ENCODE results near the gene C5orf24. TPM values are rescaled to one million over a fixed set of nuclear protein-coding genes. Genes with fewer than 3 reads are reported as not detected.
A peak's percentile ranks its signal among the peaks of the same experiment; 100 is the strongest.

The C5orf24 gene
- total RNA-seq, result 10 to 100 TPM; 45.3 to 93.8 (median 58.3) TPM

DNA sequence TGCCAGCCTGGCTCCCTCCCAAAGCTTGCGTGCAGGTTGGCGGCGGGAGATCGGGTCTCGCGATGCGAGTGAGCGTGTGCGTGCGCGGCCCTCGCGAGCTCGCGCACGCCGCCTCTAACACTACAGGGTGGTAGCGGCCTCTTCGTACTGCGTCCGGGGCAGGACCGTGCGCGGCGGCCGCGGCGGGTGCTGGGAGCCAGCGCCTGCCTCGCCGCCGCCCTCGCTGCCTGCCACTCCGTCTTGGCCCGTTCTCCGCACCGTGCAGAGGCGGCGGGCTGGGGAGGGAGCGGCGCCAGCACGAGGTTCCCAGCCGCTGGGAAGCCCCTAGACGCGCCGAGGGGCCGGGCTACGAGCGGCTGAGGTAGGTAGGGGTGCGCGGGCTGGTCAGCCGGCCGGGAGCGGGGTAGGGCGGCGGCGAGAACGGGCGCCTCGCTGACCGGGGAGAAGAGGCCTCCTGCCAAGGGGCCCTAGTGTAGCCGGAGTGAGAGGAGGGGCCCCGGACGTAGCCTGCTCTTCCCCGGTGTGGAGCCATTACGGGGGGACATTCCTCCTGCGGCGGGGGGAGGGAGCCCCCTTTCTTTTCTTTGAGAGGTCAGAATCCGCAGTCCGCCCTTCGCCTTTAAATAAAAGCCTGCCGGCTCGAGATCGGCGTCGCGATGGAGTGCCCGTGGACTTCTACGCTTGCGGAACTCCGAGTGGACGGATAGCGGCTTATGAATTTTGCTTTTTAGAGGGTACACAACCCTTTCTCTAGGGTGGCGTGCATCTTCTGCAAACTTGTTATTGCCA lies at the start of gene C5orf24:
Gene C5orf24 (plus strand): TSS at position 117 of the 789 bp plus-strand sequence. CDS start 8,933 bp downstream, outside the sequence.
- peak; percentile 93 to 96 for DNase-seq
- Histone ChIP-seq H3K27me3 (no peaks in the 10 kb centered on the region), H3K36me3 (no peaks in the 10 kb centered on the region), H3K27ac (peak within 1 kb of the TSS; percentile 93 to 97), H3K4me1 (peaks cover 9 to 12% of the 10 kb centered on the region in 2 donors), H3K4me3 (peak within 1 kb of the TSS; percentile 82 to 85), H3K9me3 (no peaks in the 10 kb centered on the region)
- TF ChIP-seq, protein P1, sequence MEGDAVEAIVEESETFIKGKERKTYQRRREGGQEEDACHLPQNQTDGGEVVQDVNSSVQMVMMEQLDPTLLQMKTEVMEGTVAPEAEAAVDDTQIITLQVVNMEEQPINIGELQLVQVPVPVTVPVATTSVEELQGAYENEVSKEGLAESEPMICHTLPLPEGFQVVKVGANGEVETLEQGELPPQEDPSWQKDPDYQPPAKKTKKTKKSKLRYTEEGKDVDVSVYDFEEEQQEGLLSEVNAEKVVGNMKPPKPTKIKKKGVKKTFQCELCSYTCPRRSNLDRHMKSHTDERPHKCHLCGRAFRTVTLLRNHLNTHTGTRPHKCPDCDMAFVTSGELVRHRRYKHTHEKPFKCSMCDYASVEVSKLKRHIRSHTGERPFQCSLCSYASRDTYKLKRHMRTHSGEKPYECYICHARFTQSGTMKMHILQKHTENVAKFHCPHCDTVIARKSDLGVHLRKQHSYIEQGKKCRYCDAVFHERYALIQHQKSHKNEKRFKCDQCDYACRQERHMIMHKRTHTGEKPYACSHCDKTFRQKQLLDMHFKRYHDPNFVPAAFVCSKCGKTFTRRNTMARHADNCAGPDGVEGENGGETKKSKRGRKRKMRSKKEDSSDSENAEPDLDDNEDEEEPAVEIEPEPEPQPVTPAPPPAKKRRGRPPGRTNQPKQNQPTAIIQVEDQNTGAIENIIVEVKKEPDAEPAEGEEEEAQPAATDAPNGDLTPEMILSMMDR (IDR thresholded peaks at IDR 0.05), result peak in 2 of 4 experiments; percentile 14 to 23
- peak; percentile 95 to 99 for TF ChIP-seq POLR2A (IDR thresholded peaks at IDR 0.05)
- intact Hi-C loops (cut with DNase I; ENCODE audit: low total_unique reads), result no loop called here

DNA sequence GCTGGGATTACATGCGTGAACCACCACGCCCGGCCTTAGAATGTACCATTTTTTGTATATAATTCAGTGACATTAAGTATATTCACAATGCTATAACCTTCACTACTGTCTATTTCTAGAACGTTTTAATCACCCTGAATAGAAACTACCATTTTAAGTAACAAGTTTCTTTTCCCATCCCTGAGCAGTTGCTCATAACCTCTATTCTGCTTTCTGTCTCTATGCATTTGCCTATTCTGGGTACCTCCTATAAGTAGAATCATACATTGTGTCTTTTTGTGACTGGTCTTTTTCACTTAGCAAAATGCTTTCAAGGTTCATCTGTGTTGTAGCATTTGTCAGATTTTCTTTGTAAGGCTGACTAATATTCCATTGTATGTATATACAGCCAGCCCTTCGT lies 47.3 kb upstream of the C5orf24 start:
- no peak overlapping the region for H3K4me3 ChIP-seq
- no peaks in the 10 kb centered on the region for H3K4me1 ChIP-seq
- H3K27me3 ChIP-seq, result no peaks in the 10 kb centered on the region
- TF ChIP-seq, protein P1 (IDR thresholded peaks at IDR 0.05), result no peak
- no peak for TF ChIP-seq POLR2A (IDR thresholded peaks at IDR 0.05)
- no peaks in the 10 kb centered on the region for H3K36me3 ChIP-seq
- no peaks in the 10 kb centered on the region for H3K9me3 ChIP-seq
- intact Hi-C loops (cut with DNase I; ENCODE audit: low total_unique reads), result no loop called here
- no peak for DNase-seq
- no peak overlapping the region for H3K27ac ChIP-seq

DNA sequence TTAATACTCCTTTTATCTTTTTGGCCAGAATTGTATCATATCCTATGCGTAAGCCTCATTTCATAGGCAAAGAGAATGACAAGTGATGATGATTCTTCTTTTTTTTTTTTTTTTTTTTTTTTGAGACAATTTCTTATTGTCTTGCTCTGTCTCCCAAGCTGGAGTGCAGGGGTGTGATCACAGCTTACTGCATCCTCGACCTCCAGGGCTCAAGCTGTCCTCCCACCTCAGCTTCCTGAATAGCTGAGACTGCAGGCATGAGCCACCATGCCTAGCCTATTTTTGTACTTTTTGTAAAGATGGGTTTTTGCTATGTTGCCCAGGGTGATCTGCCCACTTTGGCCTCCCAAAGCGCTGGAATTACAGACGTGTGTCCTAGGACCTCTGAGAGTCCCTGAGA lies 41.9 kb upstream of the C5orf24 start:
- H3K4me1 ChIP-seq, result no peaks in the 10 kb centered on the region
- no peaks in the 10 kb centered on the region for H3K36me3 ChIP-seq

GRCh38 chr5:134813407-134813806 lies 32.4 kb upstream of the C5orf24 start:
- intact Hi-C loops (cut with DNase I; ENCODE audit: low total_unique reads), result no loop called here
- Histone ChIP-seq H3K9me3 (no peaks in the 10 kb centered on the region), H3K36me3 (no peaks in the 10 kb centered on the region), H3K4me3 (no peak overlapping the region), H3K4me1 (no peaks in the 10 kb centered on the region), H3K27ac (no peak overlapping the region), H3K27me3 (no peaks in the 10 kb centered on the region)
- TF ChIP-seq POLR2A (IDR thresholded peaks at IDR 0.05), result no peak
- TF ChIP-seq, protein P1 (IDR thresholded peaks at IDR 0.05), result no peak
- no peak for DNase-seq

More for the DNA sequence above, 41.9 kb upstream of the C5orf24 start:
- H3K4me3 ChIP-seq, result no peak overlapping the region
- TF ChIP-seq, protein P1 (IDR thresholded peaks at IDR 0.05), result no peak
- no peak for TF ChIP-seq POLR2A (IDR thresholded peaks at IDR 0.05)
- no peak for DNase-seq
- H3K27ac ChIP-seq, result no peak overlapping the region
- H3K27me3 ChIP-seq, result no peaks in the 10 kb centered on the region
- no peaks in the 10 kb centered on the region for H3K9me3 ChIP-seq
- intact Hi-C loops (cut with DNase I; ENCODE audit: low total_unique reads), result no loop called here

- H3K27ac ChIP-seq, result no peak overlapping the region
- intact Hi-C loops (cut with DNase I; ENCODE audit: low total_unique reads), result no loop called here
- no peaks in the 10 kb centered on the region for H3K9me3 ChIP-seq
- TF ChIP-seq POLR2A (IDR thresholded peaks at IDR 0.05), result no peak
- TF ChIP-seq, protein P1 (IDR thresholded peaks at IDR 0.05), result no peak
- H3K36me3 ChIP-seq, result no peaks in the 10 kb centered on the region
- no peak overlapping the region for H3K4me3 ChIP-seq
- H3K4me1 ChIP-seq, result no peaks in the 10 kb centered on the region
- no peak for DNase-seq
- no peaks in the 10 kb centered on the region for H3K27me3 ChIP-seq
Observed at GRCh38 chr5:134813827-134814226, 31.9 kb upstream of the C5orf24 start.

Data from uterus (tissue), 4 donors.